Activated gamma-delta T cell treated with Interleukin-2 at 50 U/mL for 16 hours (primary cell): ENCODE measurements around the gene ELMO1.

Source experiments
- DNase-seq: peaks from one replicate; pipeline ENCODE4 v3.0.0-alpha.2; 2020

The ELMO1 gene

DNA sequence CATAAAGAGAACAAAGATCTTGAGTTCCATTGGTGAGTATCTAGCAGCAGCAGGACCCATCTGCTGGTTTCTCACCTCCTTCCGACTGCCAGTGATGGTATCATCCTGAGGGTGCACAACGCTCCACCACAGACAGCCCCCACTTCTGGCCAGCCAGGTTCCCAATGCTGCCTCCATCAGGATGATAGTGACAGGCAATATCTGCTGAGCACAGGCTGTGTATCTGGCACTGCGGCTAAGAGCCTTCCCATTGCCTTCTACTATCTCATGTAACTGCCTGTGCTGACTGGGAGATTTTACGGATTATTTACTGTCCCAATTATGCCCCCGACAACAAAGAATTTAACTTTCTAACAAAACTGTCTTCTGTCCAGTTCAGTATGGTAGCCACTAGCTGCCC, 372.0 kb downstream of the ELMO1 start:
- DNase-seq, result no peak

DNA sequence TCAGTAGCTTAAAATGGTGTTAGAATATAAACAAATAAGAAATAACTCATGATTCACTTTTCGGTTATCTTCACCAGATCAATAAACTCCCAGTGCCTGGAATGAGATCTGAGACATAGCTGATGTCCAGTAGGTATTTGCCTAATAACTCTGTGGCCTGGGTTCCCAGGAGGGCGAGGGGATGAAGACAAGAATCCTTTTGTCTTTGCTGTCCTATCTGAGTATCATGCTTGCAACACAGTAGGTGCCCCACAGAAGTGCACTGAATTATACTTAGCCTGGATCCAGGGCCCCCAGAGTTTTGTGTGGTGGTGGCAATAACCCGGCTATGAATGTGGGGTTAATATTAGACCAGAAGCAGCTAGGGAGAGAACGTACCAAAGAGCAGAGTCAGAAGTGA, 374.3 kb downstream of the ELMO1 start:
- DNase-seq, result no peak

DNA sequence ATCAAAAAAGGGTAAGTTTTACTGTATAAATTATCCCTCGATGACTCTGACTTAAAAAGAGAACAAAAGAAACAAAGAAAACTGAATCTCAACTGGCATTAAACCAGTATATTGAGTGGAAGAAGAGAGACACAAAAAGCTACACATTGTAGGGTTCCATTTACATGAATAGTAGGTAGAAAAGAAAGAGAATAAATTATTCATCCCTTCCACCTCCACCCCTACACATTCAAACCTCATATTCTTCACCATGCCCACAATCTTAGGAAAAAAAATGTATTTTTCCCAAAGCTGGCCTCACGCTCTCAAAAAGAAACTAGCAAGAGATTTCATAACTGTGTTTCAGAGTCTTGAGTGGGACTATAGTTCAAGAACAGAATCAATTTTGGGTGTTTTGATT, 377.5 kb downstream of the ELMO1 start:
- DNase-seq, result no peak

DNA sequence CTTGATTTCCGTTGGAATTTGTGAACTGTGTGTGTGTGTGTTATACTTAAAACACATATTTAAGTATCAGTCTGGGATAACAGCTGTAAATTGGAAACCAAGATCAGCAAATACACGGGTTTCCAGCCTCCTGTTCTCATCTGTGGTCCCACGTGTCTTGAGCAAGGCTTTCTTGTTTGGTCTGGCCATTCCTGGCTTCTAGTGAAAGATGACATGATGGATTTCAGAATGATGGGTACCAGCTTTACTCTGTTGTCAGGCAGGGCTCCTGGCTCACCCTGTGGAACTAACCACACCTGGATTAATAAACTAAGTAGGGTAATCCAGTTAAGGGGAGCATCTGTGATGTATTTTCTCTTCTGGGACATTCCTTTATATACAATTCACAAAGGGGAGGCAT, 378.2 kb downstream of the ELMO1 start:
- no peak for DNase-seq

DNA sequence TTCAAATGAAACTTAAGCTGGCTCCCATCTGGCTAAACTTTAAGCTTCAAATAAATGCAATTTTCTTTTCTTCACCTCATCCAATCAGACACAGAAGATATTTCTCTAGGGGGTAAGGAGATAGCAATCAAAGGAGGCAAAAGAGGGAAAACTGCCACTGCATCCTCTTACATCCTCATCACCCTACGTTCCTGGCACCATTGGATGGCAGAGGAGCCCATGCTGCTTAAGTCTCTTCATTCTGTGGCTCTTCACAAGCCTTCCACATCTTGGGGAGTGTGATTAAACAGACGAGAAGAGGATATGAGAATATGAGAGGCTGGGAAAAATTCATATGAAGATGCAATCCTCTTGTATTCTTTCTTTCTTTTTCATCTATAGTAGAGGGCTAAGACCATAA, 378.6 kb downstream of the ELMO1 start:
- no peak for DNase-seq

DNA sequence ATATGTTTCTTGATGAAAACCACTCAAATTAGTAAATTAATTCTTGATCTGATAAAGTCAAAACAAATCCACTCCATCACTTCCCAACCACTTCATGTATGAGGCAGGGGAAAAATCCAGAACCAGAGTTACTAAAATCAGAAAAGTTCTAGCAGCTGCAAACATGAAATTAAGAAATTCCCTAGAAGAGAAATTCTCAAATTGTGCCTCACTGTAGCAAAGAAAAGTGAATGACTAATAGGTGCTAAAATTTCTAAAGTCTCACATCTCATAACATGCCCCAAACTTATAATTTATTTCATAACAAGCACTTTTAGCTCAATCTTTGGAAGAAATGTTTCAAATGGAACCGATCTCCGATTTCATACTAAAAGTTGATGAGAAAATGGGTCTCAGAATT, 379.3 kb downstream of the ELMO1 start:
- DNase-seq, result no peak

DNA sequence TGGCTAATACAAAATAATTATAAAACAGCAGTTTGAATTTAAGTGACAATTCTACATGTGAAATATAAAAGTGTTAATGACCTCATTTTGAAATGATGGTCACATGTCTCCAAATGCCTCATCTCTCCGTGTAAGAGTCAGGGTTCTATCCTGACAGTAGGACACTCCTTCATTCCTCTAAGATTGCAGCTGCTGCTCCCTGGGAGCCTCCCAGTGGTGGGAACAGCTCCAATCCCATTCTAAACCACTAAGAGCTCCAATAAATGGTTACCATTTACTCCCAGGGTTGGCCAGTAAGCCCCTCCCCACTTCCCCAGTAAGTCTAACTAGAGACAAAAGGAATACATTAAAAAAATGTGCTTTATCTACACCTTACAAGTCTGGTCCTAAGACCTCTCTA, 379.8 kb downstream of the ELMO1 start:
- no peak for DNase-seq

DNA sequence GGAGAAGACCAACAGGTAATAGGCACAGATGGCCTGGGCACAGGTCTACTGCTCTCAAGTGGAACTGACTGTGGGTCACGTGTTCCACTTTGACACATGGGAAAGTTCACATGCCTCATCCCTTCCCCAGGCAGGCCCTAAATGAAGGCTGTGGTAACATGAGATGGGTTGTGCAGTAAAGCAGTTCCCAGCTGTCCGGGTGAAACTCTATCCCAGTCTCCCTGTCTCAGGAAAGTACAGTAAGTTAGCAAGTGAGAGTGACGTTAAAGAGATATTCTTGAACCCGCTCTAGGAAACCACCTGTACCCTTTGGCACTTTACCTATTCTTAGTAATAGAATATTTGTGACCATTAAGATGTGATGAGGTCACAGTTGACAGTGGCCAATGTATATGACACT, 380.6 kb downstream of the ELMO1 start:
- DNase-seq, result no peak

DNA sequence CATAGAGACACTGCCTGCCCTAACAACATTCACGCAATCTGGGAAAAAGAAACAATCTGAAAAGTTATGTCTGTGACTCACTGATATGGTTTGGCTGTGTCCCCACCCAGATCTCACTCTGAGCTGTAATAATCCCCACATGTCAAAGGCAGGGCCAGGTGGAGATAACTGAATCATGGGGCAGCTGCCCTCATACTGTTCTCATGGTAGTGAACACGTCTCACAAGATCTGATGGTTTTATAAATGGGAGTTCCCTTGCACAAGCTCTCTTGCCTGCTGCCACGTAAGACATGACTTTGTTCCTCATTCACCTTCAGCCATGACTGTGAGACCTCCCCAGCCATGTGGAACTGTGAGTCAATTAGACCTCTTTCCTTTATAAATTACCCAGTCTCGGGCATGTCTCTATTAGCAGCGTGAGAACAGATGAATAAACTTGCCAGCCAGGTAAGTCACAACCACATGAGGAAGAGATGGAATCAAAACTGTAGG, 382.8 kb downstream of the ELMO1 start:
- no peak for DNase-seq

DNA sequence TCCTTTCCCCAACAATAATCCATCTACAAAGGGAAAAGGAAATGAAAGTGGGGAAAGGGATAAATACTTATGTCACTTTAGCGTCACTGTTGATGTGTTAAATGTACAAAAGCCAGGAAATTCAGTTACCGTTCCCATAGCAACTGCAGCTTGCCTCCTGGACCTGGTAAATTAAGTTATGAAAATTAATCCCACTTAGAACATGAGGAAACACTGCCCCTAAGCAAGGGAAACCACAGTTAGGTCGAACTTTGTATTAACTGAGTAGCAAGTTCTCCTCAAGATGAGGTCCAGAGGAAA, 386.2 kb downstream of the ELMO1 start:
- DNase-seq, result no peak

DNA sequence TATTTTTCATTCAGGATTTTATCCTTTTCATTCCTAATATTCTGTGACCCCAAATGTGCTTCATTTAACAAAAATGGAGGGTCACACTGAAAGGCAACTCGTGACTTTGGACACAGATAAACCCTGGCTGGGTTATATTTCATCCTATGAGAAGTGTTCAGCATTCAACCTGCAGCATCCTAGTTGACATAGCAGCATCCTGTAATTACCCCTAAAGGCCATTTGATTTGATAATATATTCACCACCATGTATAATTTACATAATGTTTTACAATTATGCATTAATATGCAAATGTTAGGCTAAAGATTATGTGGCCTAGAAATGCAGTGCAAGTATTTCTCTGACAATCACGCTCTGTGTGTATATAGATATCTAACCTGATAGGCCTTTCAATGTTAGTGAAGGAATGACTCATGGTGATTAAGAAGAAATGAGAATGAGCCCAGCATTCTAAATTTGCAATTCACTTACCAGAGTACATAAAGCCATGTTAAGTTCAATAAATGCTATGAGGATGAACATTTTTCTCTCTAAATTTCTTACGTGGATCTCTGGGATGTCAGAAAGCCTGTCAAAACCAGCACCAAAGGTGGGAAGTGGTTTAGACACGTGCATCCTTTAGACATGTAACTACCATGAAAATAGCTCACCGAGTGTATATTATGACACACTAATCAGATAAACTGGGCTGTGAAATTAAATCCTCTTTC, 386.7 kb downstream of the ELMO1 start:
- DNase-seq, result no peak

DNA sequence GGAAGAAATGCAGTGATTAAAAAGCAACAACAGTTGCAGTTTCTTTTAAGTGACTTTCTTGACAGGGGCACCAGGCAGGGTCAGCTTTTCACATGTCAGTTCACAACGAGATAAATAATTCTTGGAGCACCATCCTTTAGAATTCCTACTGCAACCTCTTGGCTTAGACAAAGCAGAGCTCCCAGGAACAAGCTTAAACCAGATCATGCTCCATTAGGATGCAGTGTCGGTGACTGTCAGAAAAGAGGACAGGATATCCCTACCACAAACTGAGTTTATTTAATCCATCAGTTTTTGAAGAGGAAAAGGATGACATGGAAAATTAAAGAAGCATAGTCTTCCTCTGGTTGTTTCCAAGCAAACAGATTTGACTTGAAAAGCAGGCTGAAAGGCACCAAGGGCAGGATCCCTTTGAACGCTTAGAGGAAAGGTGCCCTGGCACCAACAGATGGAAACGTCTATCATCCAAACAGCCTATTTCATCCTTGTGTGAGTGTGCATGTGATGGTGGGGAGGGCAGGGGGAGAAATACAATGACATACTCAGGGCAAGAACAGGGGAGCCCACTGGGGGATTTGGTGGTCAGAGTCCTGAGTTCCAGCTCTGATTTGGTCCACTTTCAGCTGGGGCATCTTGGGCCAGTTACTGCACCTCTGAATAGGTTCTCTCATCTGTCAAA, 392.3 kb downstream of the ELMO1 start:
- DNase-seq, result no peak

DNA sequence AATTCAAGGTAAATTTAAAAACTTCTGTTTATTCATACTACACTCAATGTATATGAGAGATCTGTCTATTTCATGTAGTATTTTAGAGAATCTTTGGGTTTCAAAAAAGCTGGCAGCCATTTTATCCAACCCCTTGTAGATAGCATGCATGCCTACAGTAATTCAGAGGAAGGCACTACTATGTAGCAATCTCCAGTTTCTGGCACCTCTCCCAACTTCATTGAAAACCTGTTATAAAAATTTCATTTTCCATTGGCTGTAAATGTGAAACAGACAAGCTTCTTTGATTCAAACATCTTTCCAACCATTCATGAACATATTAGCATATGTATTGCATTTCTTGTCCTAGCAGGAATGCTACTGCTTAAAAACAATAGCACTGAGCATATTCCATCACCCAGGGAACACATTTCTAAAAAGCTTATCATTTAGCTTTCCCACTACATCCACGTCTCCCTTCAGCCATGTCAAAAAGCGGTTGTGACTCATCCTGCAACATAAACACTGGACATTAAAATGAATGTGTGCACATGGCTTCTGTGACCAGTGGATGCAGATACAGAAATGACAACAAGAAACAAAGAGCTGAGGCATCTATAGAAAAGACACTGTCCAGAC, 393.9 kb downstream of the ELMO1 start:
- no peak for DNase-seq

DNA sequence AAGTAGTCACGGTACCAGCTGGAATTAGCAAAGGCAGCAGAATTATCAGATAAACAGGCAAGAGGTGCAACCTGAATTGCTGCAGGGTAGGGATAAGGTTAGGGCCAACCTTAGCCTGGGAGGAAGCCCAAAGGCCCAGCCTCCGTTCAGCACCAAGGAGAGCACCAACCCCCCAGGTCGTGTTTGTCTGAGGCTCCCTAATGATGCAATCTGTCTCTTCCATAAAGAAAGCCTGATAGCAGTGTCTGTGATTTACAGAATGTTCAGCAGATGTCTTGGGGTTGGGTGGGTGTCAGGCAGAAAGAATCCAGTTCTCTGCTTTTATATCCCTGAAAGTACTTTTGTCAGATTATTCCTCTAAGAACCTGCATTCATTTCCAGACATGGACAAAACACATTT, 396.0 kb downstream of the ELMO1 start:
- DNase-seq, result peak; percentile 10

DNA sequence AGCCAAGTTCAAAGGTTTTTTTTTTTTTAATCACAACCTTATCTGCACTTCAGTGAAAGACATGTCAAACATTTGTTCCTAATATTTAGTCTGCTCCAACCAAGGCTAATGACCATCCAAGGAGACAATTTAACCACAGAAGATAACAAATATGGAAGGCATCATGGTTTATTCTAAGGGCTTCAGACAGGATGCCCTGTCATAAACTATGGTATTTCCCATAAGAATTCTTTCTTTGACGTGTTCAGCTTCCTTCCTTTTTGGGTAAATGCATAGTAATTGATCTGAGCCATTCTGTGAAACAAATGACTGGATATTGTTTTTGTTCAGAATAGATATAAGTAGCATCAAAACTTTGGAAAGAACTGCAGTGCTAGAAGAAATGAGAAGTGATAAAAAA, 397.9 kb downstream of the ELMO1 start:
- no peak for DNase-seq

DNA sequence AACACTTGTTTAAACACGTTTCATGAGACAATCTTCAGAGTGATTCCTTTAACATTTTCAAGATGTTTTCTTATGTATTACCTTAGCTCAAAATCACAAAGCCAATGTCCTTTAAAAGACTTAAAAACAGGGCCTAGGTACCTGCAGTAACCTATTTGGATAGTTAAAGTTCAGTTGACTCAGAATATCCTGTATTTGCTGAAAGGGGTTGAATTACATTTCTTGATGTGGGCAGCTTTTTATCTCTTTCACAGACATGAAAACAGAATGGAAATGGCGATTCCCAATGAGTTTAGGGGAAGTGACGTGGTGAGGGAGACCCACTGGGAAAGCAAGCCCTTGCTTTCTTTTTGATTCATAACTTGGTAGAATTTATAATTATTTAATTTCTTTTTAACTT, 400.0 kb downstream of the ELMO1 start:
- DNase-seq, result no peak

DNA sequence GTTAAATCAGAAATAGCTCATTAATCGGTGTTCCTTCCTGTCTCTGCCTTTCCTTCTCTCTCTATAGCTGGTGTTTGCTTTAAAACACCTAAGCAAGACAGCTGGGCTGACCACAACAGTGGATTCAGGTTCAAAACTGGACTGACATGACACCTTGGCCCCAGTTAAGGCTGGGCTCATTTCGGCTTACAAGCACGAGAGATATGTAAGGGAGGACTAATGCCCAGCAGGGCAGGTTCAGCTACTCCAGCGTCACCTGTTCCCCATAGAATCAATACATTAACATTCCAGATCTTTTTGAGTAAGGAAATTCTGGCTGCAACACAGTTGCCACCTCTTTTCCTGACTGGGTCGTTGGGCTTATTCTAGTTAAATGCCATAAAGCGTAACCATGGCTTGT, 401.4 kb downstream of the ELMO1 start:
- no peak for DNase-seq

DNA sequence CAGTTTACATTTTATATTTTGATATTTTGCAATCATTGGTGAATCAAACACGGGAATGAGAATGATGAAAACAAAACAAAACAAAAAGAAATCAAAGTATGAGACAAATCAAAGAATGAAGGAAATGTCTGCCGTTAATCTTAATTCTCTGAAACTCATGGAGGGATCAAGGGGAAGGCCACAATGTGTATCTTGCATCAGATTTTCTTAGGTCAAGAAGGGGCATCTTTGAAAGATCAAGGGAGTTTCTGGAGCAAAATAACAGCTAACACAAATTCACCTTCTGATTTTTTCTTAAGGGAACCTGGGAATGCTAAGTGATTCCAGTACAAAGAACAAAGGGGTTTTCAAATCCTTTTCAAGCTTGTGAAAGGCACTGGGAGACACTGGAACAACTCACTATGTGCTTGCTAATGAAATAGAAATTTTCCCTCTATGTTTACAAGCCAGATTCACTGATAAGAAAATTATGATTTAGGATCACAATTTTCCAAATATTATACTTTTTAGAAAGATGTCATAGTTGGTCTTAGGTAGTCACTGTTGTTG, 402.1 kb downstream of the ELMO1 start:
- no peak for DNase-seq

DNA sequence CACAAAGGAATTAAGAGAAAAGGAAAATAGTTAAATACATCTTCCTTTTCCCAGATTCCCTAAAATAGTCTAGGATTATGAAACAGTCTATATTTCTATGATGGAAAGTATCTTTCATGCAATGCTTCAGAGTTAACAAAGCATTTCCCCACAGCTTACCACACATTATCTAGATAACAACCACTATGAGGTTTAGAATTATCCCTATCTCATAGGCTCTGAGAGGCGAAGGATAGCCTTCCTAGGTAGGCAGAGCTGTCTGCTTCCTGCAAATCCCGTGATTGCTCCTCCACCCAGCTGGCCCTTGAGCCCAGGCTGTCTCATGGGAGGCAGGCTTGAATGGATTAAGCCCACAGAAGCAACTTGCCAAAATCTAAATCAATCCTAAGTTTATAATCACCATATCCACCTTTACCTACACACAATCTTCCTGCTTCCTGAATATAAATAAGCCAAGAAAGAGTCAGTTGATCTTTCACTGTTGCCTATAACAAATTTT, 402.9 kb downstream of the ELMO1 start:
- DNase-seq, result no peak

DNA sequence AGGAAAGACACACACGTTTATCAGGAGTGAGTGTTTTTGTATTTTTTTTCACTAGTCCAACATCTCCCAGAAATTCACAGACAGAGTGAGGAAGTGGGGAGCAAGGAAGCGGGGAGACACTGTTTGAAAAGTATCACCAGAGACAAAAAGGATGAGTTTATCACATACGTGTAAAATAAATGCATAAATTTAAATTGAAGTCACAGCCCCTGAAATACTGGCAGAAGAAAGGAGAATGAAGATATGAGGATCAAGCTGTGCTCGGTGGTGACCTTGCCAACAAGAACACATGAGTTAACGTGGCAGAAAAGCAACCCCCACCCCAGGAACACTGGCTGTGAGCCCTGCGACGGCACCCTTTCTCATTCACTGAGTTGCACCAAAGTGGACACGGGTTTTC, 407.2 kb downstream of the ELMO1 start:
- no peak for DNase-seq

DNA sequence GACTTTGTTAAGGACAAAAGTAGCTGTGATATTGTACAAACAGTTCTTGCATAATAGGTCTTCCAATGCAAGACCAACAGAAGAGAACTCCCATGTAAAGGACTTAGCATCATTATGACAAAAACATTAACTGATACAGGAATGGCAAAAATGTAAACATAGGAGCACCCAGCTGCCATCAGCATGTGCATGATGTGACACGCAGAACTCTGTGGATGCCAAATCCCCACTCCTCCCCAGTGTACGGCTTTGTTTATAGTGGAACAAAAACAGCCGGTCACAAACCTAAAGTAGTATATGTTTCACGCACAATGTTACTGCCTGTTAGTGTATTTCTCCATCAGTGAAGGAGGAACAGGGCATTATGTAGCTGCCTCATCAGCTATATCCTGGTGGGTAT, 408.3 kb downstream of the ELMO1 start:
- DNase-seq, result no peak

DNA sequence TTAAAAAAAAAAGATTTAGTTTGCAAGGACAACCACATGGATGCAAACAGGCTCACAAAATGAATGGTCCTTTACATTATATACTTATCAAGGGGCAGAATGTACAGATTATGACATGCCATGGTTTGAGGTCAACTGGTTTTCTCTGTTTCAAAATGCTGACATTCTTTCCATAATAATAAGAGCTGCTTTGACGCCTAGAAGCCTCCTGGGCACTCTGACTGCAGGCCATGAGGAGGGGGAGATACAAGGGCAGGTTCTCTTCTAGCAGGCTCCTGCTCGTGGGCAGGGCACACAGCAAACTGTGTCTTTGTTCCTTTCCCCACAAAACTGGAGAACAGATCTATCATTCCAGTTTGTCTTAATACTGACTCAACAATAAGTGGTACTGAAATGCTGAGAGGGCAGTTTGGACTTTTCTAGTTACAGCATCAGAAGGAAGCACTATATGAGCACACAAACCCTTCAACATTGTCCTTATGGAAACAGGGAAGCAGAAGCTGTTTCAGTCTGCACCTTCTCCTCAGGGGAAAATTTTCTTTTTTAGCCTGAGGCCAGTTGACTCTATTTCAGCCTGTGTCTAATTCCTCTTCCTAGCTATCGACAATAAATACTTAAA, 409.4 kb downstream of the ELMO1 start:
- no peak for DNase-seq

DNA sequence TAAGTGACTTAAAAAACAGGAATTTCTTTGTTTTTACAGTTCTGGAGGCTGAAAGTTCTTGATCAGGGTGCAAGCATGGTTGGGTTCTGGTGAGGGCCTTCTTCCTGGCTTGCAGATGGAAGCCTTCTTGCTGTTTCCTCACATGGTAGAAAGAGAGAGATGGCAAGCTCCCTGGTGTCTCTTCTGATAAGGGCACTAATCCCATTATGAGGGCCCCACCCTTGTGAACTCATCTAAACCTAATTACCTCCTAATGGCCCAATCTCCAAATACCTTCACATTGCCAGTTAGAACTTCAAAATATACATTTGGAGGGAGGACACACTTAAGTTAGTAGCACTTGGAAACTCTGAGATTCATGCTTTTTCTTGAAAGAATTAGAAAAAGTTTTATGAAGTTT, 410.0 kb downstream of the ELMO1 start:
- no peak for DNase-seq

DNA sequence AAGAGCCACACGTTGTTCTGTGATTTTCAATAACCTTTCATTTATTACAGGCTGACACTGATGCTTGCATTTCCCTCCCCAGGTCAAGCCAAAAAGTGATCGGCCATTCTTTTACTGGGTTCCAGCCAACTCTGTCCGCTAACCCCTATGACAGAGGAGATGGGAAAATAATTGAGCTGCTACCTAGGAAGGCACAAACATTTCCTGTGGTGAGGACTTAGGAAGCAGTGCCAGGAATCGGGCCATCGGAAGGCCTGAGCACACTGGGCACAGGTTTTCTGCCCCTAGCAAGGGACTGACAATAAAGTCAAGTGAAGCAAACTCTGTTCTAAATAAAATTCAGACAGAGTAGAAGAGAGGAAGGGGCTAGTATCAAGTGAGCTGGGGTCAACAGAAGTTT, 411.4 kb downstream of the ELMO1 start:
- no peak for DNase-seq
